SH-SY5Y (cell line): ENCODE measurements around the gene CDCP2.

Experiments used
- GATA2 ChIP-seq: IDR thresholded peaks from 2 replicates; pipeline ENCODE4 v1.6.1; 2011; ENCODE audit warnings: mild to moderate bottlenecking, low read depth, low read length
- GATA3 ChIP-seq: IDR thresholded peaks from 2 replicates; pipeline ENCODE4 v1.6.1; 2011; ENCODE audit warnings: low read depth, mild to moderate bottlenecking, low read length, moderate library complexity

- TF ChIP-seq GATA3 (no peak), GATA2 (no peak)
Measured at GRCh38 chr1:54122992-54123391, 29.8 kb downstream of the CDCP2 start.
